ENCODE measurements around the gene KLK15.

DNA sequence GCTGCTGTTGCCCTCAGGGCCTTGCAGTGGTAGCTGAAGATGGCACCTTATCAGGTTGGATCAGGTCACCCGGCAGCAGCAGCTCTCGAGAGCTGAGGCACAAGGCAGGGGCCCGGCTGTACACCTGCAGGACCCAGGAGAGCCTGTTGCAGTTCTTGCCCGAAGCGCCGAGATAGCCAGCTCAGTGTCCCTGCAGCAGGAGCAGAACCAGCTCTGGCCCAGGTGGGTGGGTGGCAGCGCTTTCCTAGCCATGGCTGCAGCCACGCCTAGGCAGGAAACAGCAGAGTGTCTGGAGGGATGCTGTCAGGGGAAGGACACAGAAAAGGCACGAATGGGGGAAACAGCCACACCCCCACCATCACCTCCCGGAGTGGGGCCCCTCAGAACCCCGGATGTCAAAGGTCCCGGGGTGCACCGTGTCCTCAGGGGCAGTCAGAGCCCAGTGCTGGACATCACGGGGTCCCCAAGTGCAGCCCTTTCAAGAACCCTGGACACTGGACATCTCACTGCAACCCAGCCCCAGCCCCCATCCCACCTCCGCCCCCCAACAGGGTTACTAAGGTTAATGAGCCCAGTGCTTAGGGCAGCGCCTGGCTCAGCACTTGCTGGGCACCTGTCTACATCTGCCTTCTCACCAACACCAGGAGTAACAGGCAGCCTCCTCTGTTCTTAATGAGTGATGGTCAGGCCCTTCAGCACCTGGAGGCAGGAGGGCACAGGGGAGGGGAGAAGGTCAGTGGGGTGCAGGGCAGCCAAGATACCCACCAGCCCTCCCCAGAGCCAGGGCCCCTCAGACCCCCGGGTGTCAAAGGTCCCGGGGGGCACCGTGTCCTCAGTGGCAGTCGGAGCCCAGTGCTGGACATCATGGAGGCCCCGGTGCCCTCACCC is 34.5 kb downstream of the KLK15 start:
- TF ChIP-seq GLIS3 (CRISPR knock-in tag; IDR thresholded peaks at IDR 0.05) (no peak), ZC3H10 (CRISPR knock-in tag; IDR thresholded peaks at IDR 0.05) (no peak), ZNF565 (CRISPR knock-in tag; conservative IDR thresholded peaks at IDR 0.05; ENCODE audit: low read depth) (no peak), RARB (CRISPR knock-in tag; IDR thresholded peaks at IDR 0.05) (no peak), CSDC2 (CRISPR knock-in tag; IDR thresholded peaks at IDR 0.05) (no peak)
- TF ChIP-seq, protein P1, sequence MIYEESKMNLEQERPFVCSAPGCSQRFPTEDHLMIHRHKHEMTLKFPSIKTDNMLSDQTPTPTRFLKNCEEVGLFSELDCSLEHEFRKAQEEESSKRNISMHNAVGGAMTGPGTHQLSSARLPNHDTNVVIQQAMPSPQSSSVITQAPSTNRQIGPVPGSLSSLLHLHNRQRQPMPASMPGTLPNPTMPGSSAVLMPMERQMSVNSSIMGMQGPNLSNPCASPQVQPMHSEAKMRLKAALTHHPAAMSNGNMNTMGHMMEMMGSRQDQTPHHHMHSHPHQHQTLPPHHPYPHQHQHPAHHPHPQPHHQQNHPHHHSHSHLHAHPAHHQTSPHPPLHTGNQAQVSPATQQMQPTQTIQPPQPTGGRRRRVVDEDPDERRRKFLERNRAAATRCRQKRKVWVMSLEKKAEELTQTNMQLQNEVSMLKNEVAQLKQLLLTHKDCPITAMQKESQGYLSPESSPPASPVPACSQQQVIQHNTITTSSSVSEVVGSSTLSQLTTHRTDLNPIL (CRISPR knock-in tag; IDR thresholded peaks at IDR 0.05; ENCODE audit: low read depth), result no peak
